Mononuclear cell (primary cell): Measurements from ENCODE around the gene LAMA1. TPM values are rescaled to one million over a fixed set of nuclear protein-coding genes. Genes with fewer than 3 reads are reported as not detected.

Experiments used
- H3K27me3 ChIP-seq: 2 replicates; pipeline ENCODE4 v1.6.0; 2011; ENCODE audit warnings: low read length, control low read depth; ENCODE audit not compliant: insufficient read depth
- H3K4me1 ChIP-seq: 2 replicates; pipeline ENCODE4 v1.5.1; 2011; ENCODE audit warnings: mild to moderate bottlenecking, low read length, control low read depth; ENCODE audit not compliant: insufficient read depth
- H3K4me3 ChIP-seq: 2 replicates; pipeline ENCODE4 v1.5.1; 2011; ENCODE audit warnings: mild to moderate bottlenecking, low read length, moderate library complexity
- H3K9me3 ChIP-seq: 2 replicates; pipeline ENCODE4 v1.5.1; 2011; ENCODE audit warnings: low read depth, mild to moderate bottlenecking, control low read depth, low read length
- total RNA-seq: library from RNA; depleted of rRNA; stranded (reverse); fragments of >200 nt; gene quantifications from one replicate; pipeline ENCODE4 v1.2.3, GENCODE V29; 2012

LAMA1 gene
- total RNA-seq, 1 donor, result not detected

- Histone ChIP-seq H3K27me3 (no peaks in the 10 kb centered on the region), H3K4me3 (no peak overlapping the region), H3K9me3 (no peaks in the 10 kb centered on the region), H3K4me1 (no peaks in the 10 kb centered on the region)
These were observed 80.1 kb downstream of the LAMA1 start for GRCh38 chr18:7037470-7037869.

DNA sequence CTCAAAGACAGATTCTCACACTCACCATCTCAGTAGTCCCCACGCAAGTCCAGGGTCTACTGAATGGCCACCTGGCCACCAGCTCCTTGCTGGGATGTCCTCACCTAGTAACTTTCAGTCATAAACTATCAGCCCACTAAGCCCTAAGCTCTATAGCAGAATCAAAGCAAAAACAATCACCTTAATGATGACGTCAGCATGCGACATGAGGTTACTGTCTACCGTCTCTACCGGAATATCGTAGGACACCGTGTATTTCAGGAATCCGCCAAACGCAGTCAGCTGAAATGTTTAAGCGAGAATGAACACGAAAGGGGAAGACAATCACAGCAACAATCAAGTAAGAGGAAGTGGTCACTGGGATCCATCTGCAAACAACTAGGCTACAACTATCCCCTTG lies 81.8 kb downstream of the LAMA1 start:
- Histone ChIP-seq H3K4me1 (no peaks in the 10 kb centered on the region), H3K27me3 (no peaks in the 10 kb centered on the region), H3K9me3 (no peaks in the 10 kb centered on the region), H3K4me3 (no peak overlapping the region)

GRCh38 chr18:7034924-7035323 lies 82.7 kb downstream of the LAMA1 start:
- H3K27me3 ChIP-seq, result no peaks in the 10 kb centered on the region
- no peak overlapping the region for H3K4me3 ChIP-seq
- no peaks in the 10 kb centered on the region for H3K4me1 ChIP-seq
- no peaks in the 10 kb centered on the region for H3K9me3 ChIP-seq

GRCh38 chr18:7032537-7032936 lies 85.1 kb downstream of the LAMA1 start:
- no peaks in the 10 kb centered on the region for H3K4me1 ChIP-seq
- no peaks in the 10 kb centered on the region for H3K27me3 ChIP-seq
- H3K9me3 ChIP-seq, result no peaks in the 10 kb centered on the region
- no peak overlapping the region for H3K4me3 ChIP-seq

DNA sequence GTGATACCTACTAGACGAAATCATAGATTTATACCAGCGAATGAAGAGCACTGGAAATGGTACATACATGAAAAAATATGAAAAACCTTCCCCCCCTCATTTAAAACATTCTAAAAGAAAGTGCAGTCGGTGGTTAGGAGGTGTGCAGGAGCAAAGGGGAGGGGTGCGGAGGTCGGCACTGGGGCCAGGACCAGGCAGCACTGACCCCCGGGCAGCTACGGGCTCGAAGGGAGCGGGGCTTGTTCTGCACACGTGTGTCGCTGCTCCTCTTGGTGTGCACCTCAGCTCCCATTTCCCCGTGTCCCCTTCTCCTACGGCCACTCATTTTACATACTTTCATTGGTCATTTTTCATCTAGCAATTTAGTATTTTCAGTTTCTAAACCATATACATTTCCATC lies 89.0 kb downstream of the LAMA1 start:
- Histone ChIP-seq H3K4me3 (no peak overlapping the region), H3K4me1 (no peaks in the 10 kb centered on the region), H3K27me3 (no peaks in the 10 kb centered on the region), H3K9me3 (no peaks in the 10 kb centered on the region)

DNA sequence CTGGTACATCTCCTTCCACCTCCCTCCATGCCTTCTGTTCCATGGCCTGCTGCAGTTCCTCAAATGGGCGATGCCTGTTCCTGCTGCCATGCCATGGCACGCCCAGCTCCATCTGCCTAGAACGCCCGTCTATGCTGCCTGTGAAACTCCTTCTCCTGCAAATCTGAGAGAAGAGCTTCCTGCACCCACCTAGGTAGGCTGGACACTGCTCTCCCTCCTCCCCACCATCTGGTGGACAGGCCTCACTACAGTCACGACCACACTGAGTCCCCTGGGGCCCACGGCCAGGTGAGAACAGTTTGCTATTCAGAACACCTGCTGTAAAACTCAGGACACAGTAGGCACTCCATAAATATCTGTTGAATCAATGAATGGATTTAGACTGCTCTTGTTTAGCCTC lies 92.4 kb downstream of the LAMA1 start:
- no peaks in the 10 kb centered on the region for H3K4me1 ChIP-seq
- no peak overlapping the region for H3K4me3 ChIP-seq
- H3K9me3 ChIP-seq, result no peaks in the 10 kb centered on the region
- no peaks in the 10 kb centered on the region for H3K27me3 ChIP-seq

DNA sequence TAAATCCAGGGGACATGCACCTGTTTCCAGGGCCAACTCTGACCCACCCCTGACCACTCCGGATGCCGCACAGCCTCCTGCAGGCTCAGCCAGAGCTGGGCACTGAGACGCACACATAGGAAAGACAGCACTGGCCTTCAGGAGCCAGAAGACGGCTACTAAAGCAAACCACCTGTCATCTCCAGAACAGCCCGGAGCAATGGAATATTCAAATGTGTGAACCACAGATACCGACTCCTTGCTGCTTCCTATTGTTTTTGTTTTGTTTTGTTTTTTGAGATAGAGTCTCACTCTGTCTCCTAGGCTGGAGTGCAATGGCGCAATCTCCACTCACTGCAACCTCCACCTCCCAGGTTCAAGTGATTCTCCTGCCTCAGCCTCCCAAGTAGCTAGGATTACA lies 94.0 kb downstream of the LAMA1 start:
- H3K4me1 ChIP-seq, result no peaks in the 10 kb centered on the region
- H3K9me3 ChIP-seq, result no peaks in the 10 kb centered on the region
- no peaks in the 10 kb centered on the region for H3K27me3 ChIP-seq
- no peak overlapping the region for H3K4me3 ChIP-seq

DNA sequence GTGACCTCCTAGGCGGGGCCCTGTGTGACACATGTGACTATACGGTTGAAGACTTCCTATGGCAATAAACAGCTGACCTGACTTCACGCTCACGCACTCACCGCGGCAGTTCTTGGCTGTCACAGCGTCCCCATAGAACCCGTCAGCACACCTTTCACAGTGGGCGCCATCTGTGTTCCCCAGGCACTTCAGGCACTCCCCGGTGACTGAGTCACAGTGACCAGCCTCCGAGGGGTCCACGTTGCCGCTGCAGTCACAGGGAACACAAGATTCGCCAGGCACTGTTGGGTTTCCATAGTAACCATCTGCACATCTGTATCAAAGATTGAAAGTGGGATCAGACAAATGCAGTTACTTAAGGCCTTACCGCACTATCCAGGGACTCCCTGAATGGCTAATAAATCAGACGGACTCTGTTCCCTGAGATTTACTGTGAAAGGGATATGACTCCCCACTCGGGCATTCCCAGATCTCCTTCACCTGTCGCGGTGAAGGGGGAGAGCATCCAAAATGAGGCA lies 94.5 kb downstream of the LAMA1 start:
- Histone ChIP-seq H3K9me3 (no peaks in the 10 kb centered on the region), H3K27me3 (no peaks in the 10 kb centered on the region)

GRCh38 chr18:7021994-7022840 lies 95.4 kb downstream of the LAMA1 start:
- no peaks in the 10 kb centered on the region for H3K9me3 ChIP-seq
- no peaks in the 10 kb centered on the region for H3K27me3 ChIP-seq
- no peak overlapping the region for H3K4me3 ChIP-seq
- H3K4me1 ChIP-seq, result no peaks in the 10 kb centered on the region

More for the DNA sequence above, 94.5 kb downstream of the LAMA1 start:
- no peaks in the 10 kb centered on the region for H3K4me1 ChIP-seq
- no peak overlapping the region for H3K4me3 ChIP-seq

DNA sequence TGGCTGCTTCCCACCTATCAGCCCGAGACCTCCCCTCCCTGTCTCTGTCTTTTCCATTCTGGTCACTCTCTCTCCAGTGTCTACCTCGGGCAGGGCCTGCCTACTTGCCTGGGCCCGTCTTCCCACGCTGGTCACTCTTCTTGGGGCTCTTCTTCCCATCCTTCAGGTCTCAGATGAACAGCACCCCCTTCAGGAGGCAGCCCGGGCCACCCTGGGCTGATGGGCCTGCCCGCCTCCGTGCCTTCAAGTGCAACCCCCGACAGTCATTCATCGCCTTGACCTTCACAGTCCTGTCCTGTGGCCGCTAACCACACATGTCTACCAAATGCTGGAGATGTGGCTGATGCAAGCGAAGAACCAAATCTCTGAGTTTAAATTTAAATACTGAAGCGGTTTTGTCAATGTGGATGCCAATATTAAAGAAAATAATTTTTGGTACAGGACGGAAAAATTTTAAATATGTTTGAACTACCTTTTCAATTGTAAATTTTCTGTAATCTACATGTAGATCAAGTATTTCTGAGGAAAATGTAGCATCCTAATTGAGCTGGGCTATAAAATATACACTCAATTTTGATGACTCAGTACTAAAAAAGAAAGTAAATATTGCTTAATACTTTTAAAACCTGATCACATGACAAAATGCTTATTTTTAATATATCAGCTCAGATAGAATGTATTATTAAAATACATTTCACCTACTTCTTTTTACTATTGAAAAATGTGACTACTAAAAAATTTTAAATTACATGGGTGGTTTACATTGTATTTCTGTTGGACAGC lies 96.4 kb downstream of the LAMA1 start:
- Histone ChIP-seq H3K4me3 (no peak overlapping the region), H3K27me3 (no peaks in the 10 kb centered on the region), H3K4me1 (no peaks in the 10 kb centered on the region), H3K9me3 (no peaks in the 10 kb centered on the region)

DNA sequence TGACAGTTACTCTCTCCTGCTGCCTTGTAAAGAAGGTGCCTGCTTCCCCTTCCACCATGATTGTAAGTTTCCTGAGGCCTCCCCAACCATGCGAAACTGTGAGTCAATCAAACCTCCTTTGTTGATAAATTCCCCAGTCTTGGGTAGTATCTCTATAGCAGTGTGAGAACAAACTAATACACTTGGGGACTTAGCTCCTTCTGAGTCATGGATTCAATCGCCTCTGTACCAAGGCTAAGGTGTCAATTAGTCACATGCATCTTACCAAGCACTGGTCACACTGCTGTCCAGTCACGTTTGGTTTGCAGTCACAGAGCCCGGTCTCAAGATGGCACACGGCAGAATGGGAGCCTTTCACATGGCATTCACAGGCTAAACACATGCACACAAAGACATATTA lies 100.6 kb downstream of the LAMA1 start:
- no peak overlapping the region for H3K4me3 ChIP-seq
- H3K27me3 ChIP-seq, result no peaks in the 10 kb centered on the region

GRCh38 chr18:7011142-7011541 lies 106.5 kb downstream of the LAMA1 start:
- Histone ChIP-seq H3K4me1 (no peaks in the 10 kb centered on the region), H3K4me3 (no peak overlapping the region), H3K27me3 (no peaks in the 10 kb centered on the region), H3K9me3 (no peaks in the 10 kb centered on the region)

More for the DNA sequence above, 100.6 kb downstream of the LAMA1 start:
- Histone ChIP-seq H3K9me3 (no peaks in the 10 kb centered on the region), H3K4me1 (no peaks in the 10 kb centered on the region)

DNA sequence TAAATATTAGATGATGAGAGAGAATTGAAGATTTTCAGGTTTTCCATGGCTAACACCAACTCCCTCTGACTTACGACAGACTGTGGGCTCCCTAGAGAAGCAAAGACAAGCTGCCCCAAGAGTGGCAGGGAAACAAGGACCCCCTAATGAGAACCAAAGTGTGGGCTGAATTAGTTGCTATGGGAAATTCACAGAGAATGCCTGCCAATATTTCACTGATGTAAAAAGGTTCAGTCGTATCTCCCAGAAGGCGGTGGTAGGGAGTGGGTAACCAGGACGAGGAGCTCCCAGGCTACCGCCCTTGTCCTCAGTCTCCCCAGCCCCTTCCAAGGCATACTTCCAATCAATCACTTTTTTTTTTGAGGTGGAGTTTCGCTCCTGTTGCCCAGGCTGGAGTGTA lies 113.6 kb downstream of the LAMA1 start:
- Histone ChIP-seq H3K4me1 (no peaks in the 10 kb centered on the region), H3K27me3 (no peaks in the 10 kb centered on the region), H3K4me3 (no peak overlapping the region), H3K9me3 (no peaks in the 10 kb centered on the region)

DNA sequence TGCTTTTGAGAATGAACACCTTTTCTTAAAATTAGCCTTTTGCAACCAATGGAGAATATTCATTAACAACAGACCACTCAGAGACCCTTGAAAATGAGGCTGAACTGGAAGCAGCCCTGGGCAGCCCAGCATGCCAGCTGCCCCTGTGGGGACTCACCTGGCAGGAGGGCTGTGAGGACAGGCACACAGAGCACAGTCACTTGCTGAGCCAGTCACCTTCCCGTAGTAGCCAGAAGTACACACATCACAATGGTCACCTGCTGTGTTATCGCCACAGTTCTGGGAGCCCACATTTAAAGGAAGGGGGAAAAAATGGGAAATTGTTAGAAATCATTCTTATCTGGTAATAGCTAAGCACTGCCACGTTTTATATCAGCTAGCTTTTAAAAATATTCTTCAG lies 115.5 kb downstream of the LAMA1 start:
- Histone ChIP-seq H3K27me3 (no peaks in the 10 kb centered on the region), H3K9me3 (no peaks in the 10 kb centered on the region), H3K4me3 (no peak overlapping the region), H3K4me1 (no peaks in the 10 kb centered on the region)

GRCh38 chr18:7000484-7001096 lies 117.0 kb downstream of the LAMA1 start:
- no peaks in the 10 kb centered on the region for H3K9me3 ChIP-seq
- H3K4me3 ChIP-seq, result no peak overlapping the region
- no peaks in the 10 kb centered on the region for H3K27me3 ChIP-seq
- no peaks in the 10 kb centered on the region for H3K4me1 ChIP-seq
